Measurements from ENCODE around the gene XXYLT1. TPM values are rescaled to one million over a fixed set of nuclear protein-coding genes. Genes with fewer than 3 reads are reported as not detected.
A peak's percentile ranks its signal among the peaks of the same experiment; 100 is the strongest.
"Not testable (repeated sequence)": the region's sequence is repeated elsewhere in the genome, so short reads cannot be mapped to it uniquely, and the experiment has no call there.

Gene XXYLT1
- total RNA-seq, 1 experiment from 2014 or later: 16.9 TPM

DNA sequence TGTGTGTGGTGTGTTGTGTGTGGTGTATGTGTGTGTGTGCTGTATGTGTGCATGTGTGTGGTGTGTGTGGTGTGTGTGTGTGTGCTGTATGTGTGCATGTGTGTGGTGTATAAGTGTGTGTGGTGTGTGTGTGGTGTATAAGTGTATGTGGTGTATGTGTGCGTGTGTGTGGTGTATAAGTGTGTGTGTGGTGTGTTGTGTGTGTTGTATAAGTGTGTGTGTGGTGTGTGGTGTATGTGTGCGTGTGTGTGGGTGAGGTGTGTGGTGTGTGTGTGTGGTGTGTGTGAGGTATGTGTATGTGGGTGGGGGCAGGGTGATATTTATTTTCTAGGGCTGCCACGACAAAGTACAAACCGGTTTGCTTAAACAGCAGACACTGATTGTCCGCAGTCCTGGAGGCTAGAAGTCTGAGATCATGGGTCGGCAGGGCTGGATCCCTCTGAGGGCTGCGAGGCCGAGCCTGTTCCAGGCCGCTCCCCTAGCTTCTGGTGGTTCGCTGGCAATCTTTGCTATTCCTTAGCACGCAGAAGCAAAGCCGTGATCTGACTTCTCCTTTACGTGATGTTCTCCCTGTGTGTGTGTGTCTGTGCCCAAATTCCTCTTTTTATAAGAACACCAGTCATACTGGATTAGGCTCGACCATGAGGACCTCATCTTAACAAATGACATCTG, 160.2 kb downstream of the XXYLT1 start:
- in situ Hi-C loops (cut with HindIII; ENCODE audit: low pct_unique_long_range_greater_than_20kb, low sequenced_read_pairs): no loop called here
- no peak for DNase-seq (ENCODE audit: low read depth, low spot score)

DNA sequence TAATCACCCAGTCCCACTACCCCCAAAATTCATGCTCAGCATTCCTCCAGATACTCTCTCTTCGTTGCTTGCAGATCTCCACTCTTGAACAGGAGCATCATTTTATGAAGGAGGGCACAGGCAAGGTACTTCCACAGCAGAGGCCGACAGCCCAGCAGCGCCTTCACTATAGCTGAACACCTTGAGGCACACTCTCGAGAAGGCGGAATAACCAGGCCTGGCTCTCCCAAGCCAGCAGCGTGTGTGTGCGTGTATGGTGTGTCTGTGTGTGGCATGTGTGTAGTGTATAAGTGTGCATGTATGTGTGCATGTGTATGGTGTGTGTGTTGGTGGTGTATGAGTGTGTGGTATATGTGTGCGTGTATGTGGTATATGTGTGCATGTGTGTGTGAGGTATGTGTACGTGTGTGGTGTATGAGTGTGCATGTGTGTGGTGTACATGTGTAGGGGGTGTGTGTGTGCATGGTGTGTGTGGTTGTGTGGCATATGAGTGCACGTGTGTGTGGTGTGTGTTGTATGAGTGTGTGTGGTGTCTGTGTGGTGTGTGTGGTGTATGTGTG, 161.8 kb downstream of the XXYLT1 start:
- no peak for DNase-seq (ENCODE audit: low read depth, low spot score)
- in situ Hi-C loops (cut with HindIII; ENCODE audit: low pct_unique_long_range_greater_than_20kb, low sequenced_read_pairs): no loop called here

DNA sequence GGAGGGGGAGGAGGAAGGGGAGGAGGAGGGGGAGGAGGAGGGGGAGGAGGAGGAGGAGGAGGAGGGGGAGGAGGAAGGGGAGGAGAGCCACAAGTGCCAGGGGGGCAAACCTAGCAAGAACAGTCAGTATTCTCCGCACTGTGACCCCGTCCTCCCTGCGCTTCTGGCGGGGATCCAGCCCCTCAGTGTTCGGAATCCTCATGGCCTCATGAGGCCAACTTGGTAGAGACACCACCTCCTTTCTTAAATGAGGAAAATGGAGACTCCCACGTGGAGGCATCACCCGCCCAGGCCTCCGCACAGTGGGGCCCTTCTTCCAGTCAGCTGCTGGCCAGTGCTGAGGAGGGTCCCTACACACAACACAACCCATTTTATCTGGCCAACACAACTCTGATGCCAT, 163.4 kb downstream of the XXYLT1 start:
- in situ Hi-C loops (cut with HindIII; ENCODE audit: low pct_unique_long_range_greater_than_20kb, low sequenced_read_pairs): no loop called here

DNA sequence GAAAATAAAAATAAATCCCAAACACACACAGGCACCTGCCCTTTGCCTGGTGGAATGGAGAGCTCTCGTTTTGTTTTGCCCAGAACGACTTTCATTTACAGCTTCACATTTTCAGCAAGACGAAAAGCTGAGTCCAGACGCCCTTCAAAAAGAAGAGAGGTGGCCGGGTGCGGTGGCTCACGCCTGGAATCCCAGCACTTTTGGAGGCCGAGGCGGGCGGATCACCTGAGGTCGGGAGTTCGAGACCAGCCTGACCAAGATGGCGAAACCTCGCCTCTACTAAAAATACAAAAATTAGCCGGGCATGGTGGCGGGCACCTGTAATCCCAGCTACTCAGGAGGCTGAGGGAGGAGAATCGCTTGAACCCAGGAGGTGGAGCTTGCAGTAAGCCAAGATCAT, 163.9 kb downstream of the XXYLT1 start:
- in situ Hi-C loops (cut with HindIII; ENCODE audit: low pct_unique_long_range_greater_than_20kb, low sequenced_read_pairs); DNase-seq (ENCODE audit: low read depth, low spot score): not testable (repeated sequence)

More for the DNA sequence above, 163.4 kb downstream of the XXYLT1 start:
- no peak for DNase-seq (ENCODE audit: low read depth, low spot score)

DNA sequence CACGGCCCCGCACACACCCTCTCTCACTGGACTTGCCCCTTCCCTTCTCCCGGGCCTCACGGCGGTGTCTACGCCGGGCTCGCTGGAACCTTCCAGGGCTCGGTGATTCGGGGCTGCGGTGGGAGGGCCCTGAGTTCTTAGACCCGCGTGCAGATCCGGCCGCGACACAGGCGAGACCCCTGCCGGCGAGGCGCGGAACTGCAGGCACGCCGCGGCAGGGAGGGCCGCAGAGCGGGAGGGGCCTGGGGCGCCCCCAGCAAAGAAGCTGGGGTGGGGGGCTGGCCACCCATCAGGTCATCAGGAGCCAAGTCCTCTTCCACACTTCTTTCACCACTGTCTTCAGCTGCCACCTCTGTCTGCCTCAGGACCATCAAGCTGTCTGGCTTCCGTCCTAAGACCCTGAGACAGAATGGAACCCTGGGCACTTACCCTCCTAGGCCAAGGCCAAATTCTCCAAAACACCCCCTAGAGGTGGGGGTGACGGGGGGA, 164.5 kb downstream of the XXYLT1 start:
- peak; percentile 44 for DNase-seq (ENCODE audit: low read depth, low spot score)
- in situ Hi-C loops (cut with HindIII; ENCODE audit: low pct_unique_long_range_greater_than_20kb, low sequenced_read_pairs): no loop called here

DNA sequence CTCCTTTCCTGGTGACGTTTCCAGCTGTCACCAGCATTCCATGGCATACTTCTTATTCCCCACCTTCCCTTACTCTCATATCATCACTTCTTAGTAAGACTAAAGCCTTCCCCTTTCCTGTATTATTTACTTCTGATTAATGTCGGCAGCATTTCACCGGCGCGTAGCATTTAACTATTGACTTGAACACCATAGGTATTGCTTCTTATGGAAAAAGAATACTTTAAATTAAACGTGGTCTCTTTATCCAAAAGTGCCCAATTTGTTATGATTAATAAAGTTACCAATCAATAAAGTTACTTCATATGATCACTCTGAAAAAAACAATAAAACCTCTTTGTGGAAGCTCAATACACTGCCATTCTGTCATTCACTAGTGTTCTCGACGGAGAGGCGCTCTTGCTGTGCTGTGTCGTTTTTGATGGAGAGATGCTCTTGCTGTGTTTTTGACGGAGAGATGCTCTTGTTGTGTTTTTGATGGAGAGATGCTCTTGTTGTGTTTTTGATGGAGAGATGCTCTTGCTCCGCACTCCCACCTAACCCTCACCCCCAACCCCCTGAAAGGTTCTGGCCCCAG, 165.0 kb downstream of the XXYLT1 start:
- in situ Hi-C loops (cut with HindIII; ENCODE audit: low pct_unique_long_range_greater_than_20kb, low sequenced_read_pairs): no loop called here
- no peak for DNase-seq (ENCODE audit: low read depth, low spot score)

DNA sequence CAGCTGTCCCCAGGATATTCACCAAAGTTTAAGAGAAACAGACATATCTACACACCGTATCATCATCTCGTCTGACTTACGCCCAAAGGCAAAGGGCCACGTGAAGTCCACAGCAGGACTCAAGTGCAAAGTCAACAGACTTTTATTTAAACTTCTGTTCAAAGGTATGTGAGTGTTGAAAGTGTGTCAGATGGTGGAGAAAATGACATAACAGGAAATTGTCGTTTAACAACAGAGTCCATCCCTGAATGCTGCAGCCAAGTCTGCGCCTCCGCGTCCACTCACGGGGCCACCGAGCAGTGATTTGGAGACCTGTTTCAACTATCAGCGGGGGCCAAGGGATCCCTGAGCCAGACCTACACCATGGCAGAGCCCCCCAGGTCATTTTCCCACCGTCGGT, 165.6 kb downstream of the XXYLT1 start:
- DNase-seq (ENCODE audit: low read depth, low spot score): no peak
- in situ Hi-C loops (cut with HindIII; ENCODE audit: low pct_unique_long_range_greater_than_20kb, low sequenced_read_pairs): no loop called here

DNA sequence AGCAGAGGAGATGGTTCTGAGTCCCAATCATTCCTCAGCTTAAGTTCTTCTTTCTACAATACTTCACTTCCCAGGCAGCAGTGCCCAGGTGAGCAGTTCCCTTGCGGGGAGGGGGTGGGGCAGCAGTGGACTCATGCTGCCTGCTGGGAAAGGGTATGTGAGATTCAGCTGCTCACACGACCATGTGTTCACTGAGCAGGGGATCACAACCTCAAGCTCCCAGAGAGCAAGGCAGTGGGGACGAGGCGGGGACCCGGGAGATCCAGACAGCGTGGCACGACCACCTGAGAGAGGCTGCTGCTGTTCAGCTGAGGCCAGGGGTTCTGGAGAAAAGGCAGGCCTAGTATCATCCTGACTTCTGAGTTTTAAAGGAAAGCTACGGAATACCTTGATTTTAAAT, 166.6 kb downstream of the XXYLT1 start:
- no peak for DNase-seq (ENCODE audit: low read depth, low spot score)
- in situ Hi-C loops (cut with HindIII; ENCODE audit: low pct_unique_long_range_greater_than_20kb, low sequenced_read_pairs): no loop called here

DNA sequence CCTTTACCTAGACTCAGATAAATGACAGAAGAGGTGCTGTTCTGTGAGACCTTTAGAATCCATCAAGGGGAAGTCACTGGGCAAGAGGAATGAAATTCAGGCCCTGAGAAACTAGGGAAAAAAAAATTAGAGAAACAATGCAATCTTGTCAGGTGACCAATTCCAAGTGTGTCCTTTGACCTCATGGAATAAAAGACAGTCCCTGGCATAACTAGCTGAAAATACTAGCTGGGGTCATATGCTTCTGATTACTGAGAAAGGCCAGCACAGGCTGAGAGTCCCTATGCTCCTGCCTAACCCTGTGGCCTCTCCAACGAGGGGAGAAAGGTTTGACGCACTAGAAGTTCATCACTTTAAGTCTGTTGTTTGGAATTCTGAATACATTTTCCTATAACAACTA, 167.3 kb downstream of the XXYLT1 start:
- no peak for DNase-seq (ENCODE audit: low read depth, low spot score)
- in situ Hi-C loops (cut with HindIII; ENCODE audit: low pct_unique_long_range_greater_than_20kb, low sequenced_read_pairs): no loop called here

DNA sequence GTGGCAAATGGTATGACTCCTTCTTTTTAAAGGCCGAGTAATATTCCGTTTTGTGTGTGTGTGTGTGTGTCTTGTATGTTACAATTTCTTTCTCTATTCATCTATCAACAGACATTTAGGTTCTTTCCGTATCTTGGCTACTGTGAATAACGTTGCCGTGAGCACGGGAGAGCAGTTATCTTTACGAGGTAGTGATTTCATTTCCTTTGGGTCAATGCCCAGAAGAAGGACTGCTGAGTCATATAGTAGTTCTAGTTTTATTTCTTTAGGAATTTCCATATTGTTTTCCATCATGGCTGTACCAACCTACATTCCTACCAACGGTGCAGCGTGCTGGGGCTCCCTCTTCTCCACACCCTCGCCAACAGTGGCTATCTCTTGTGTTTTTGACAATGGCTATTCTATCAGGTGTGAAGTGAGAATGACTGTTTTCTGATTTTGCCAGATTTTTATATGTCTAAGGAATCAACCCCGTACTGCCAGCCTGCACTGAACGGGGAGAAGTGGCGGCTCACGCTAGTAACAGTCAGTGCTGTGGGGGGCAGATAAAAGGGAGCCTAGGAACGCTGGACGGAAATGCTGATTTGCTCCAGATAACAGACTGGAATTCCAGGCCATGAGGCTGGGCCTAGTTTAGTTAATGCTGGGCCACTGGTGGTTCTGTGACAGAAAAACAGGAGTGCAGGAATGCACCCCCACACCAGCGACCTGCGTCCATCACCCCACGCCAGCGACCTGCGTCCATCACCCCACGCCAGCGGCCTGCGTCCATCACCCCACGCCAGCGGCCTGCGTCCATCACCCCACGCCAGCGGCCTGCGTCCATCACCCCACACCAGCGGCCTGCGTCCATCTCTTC, 168.1 kb downstream of the XXYLT1 start:
- in situ Hi-C loops (cut with HindIII; ENCODE audit: low pct_unique_long_range_greater_than_20kb, low sequenced_read_pairs): no loop called here
- DNase-seq (ENCODE audit: low read depth, low spot score): peak; percentile 32

DNA sequence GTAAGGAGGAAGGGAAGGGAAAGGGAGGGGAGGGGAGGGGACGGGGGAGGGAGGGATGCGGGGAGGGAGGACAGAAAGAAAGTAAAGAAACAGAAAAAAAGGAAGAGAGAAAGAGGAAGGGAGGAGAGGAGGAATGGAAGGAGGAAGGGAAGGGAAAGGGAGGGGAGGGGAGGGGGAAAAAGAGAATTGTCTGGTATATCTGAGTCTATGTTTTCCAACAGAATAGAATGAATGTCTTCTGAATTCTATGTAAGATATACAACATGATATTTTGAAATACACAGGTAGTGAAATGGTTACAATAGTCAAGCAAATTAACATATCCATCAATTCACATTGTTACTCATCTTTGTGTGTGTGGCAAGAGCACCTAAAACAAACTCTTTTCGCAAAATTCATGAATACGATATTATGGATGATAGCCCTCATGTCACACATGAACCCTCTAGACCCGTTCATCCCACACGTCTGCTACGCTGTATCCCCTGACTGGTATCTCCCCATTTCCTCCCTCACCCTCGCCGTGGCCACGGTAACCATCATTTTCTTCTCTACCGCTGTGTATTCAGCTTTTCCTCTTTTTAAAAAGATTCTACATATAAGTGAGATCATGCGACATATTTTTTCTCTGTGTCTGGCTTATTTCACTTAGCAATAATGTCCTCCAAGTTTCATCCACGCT, 168.9 kb downstream of the XXYLT1 start:
- in situ Hi-C loops (cut with HindIII; ENCODE audit: low pct_unique_long_range_greater_than_20kb, low sequenced_read_pairs): no loop called here
- DNase-seq (ENCODE audit: low read depth, low spot score): no peak

DNA sequence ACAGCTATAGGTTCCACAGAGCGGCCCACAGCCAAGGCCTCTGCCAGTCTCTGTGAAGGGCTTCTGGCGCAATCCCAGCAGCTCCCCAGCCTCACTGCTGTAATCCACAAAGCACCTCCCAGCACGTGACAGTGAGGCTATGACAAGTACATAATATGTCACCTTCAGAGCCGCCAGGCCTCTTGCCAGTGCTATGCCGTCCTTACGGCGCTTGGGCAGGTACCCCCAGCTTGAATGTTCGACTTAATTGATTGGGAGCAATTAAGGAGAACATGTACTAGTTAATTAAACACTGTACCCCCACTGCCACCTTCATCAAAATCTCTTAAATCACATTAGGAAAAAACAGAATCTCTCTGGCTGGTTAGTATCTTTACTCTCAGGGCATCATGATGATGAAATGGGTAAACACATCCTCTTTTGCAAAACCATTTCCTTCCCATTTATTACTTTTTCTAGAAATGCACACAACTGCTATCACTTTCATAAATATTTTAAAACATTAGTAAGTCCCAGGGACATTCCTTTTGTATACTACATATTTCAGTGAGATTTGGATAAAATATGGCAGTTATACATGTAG, 169.9 kb downstream of the XXYLT1 start:
- no peak for DNase-seq (ENCODE audit: low read depth, low spot score)
- in situ Hi-C loops (cut with HindIII; ENCODE audit: low pct_unique_long_range_greater_than_20kb, low sequenced_read_pairs): no loop called here

DNA sequence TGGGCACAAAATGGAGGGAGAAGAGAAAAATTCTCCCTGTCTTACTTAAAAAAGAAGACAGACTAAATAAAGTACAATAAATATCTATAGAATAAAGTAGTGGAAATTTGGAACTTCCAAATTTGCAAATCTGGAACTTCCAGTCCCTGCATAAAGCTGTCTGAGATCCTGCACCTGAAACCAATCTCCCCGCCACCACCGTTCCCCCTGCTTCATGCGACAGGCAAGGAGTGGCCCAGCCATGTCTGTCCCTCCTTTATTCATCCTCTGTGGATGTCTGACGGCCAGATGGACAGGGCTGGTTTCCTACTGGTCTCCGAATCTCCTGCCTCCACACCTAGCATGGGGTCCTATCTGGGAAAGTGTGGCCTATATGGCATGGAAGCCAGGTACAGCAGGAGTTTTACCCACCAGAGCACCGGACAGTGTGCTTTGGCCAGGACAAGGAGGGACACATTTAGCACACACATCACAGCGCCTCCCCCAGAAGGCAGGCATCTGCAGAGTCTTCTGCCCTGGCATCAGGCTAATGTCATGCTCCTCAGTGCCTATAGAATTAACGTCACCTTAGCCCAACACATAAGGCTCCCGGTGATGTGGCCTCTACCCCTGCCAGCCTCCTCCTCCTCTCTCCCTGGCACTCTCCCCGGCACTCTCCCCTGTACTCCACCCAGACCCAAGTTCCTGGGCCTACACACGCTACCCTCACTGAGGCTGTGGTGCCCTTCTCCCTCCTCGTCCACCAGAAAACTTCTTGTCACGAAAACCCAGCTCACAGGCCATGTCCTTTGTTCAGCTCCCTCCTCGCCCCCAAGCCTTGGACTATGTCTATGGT, 170.8 kb downstream of the XXYLT1 start:
- in situ Hi-C loops (cut with HindIII; ENCODE audit: low pct_unique_long_range_greater_than_20kb, low sequenced_read_pairs): no loop called here

DNA sequence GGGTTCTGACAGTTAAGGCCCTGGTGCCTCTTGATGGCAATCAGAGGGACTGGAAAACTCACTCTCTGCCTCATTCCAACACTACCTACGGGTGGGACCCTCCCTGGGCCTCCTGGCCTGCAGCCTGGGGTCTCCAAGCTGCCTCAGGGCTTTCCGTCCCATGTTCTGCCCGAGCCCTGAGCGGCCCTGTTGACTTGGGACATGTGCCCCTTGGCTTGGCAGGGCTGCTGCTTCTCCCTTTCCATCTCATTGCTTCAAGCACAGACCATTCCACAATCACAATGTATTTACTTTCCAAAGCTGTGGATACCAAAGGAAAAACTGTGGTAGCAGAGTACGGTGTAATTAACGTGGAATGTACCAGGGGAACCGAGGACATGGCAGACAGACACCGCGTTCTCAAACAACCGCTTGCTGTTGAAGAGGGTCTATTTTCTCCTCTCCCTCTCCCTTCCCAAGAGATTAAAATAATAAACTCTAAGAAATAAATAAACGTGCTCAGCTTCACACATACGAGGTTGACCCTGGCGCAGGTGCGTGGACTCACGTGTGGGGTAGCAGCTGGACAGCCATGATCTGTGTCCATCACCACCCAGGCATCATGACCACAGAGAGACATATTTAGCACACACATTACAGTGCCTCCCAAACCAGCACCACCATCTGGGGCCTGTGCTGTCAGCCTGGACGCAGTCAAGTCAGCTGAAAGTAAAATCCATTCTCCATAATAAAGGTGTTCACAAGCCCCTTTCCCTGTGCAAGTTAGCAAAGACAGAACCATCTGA, 172.0 kb downstream of the XXYLT1 start:
- in situ Hi-C loops (cut with HindIII; ENCODE audit: low pct_unique_long_range_greater_than_20kb, low sequenced_read_pairs): no loop called here
- DNase-seq (ENCODE audit: low read depth, low spot score): no peak

More for the DNA sequence above, 170.8 kb downstream of the XXYLT1 start:
- DNase-seq (ENCODE audit: low read depth, low spot score): no peak

DNA sequence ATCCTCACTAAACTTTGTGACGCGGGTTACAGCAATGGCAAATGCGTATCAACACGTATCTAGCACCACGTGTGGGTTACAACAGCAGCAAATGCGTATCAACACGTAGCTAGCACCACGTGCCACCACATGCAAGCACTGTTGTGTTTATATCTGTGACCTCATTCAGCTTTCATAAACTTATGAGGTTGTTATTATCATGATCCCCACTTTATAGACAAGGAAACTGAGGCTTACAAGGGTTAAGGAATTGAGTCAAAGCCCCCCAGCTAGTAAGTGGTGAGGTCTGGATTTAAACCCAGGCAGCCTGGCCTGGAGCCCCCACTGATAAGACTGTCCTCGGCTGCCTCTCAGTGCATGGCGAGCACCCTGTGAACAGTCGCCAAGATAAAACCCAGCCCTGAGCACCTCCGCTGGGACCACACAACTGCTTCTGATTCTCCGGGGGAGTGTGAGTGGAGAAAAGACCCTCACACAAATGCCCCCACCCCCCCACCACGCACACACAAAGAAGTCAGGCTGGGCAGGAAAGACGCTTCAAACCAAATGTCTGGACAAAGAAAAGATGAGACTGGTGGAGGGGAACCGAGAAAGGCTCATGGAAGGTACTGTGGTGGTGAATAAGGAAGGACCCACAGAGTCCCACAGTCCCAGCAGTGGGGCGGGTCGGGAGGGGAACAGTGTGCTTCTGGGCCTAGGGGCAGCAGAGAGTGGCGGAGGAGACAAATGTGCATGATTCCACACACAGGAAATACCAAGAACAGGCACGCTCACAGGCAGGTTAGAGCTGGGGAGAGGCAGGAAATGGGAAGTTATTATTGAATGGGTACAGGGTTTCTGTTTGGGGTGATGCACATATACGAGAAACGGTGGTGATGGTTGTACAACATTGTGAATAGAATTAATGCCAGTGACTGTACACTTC, 173.4 kb downstream of the XXYLT1 start:
- no peak for DNase-seq (ENCODE audit: low read depth, low spot score)
- in situ Hi-C loops (cut with HindIII; ENCODE audit: low pct_unique_long_range_greater_than_20kb, low sequenced_read_pairs): no loop called here
